PC-3 (cell line): ENCODE results near the gene CUEDC2. TPM values are rescaled to one million over a fixed set of nuclear protein-coding genes. Genes with fewer than 3 reads are reported as not detected.
A peak's percentile ranks its signal among the peaks of the same experiment; 100 is the strongest.

Experiments
- ATAC-seq: fragments of 200-7000 bp; cut with Tn5 transposase; 2 replicates; pipeline ENCODE4 v1.9.1; 2020; ENCODE audit warnings: mild to moderate bottlenecking, moderate library complexity
- BruUV-seq: library from RNA; stranded (reverse); fragments of 400-500 nt; replicated peaks from 2 replicates; lab custom pipeline; 2021; lab: Mats Ljungman, UMichigan
- CTCF ChIA-PET: fragments of 300-600 bp; sonication (Branson Sonifier 250); formaldehyde crosslinking; loops from one replicate; lab custom pipeline; 2022; ENCODE audit warnings: antibody characterized with exemption; lab: Charles Lee
- POLR2A ChIA-PET: fragments of 300-600 bp; sonication (Branson Sonifier 250); formaldehyde crosslinking; loops from one replicate; lab custom pipeline; 2022; ENCODE audit warnings: antibody characterized with exemption; ENCODE audit not compliant: unreplicated experiment; lab: Charles Lee
- DNase-seq: peaks from one replicate; pipeline ENCODE4 v3.0.0-alpha.2; 2015
- H2AFZ ChIP-seq: fragments of 300-600 bp; sonication (generic); 2 replicates; pipeline ENCODE4 v1.6.0; 2016; ENCODE audit warnings: antibody characterized with exemption, low read length
- H3F3A ChIP-seq: fragments of 300-600 bp; sonication (generic); one replicate; pipeline ENCODE4 v1.6.0; 2017; ENCODE audit warnings: antibody characterized with exemption, low read length, control low read depth, mild to moderate bottlenecking; ENCODE audit not compliant: unreplicated experiment
- H3K27ac ChIP-seq: fragments of 300-600 bp; sonication (generic); 2 replicates; pipeline ENCODE4 v1.5.1; 2016; ENCODE audit warnings: mild to moderate bottlenecking, low read length
- H3K27me3 ChIP-seq: fragments of 300-600 bp; sonication (generic); 2 replicates; pipeline ENCODE4 v1.6.1; 2016; ENCODE audit warnings: low read length, mixed read lengths
- H3K36me3 ChIP-seq: fragments of 300-600 bp; sonication (generic); 2 replicates; pipeline ENCODE4 v1.6.1; 2016; ENCODE audit warnings: low read depth, mixed run types, low read length, mixed read lengths
- H3K4me1 ChIP-seq: fragments of 300-600 bp; sonication (generic); 2 replicates; pipeline ENCODE4 v1.5.1; 2016; ENCODE audit warnings: low read length; ENCODE audit not compliant: insufficient read depth
- H3K4me2 ChIP-seq: fragments of 300-600 bp; sonication (generic); 2 replicates; pipeline ENCODE4 v1.6.0; 2016; ENCODE audit warnings: low read length
- H3K4me3 ChIP-seq: fragments of 300-600 bp; sonication (generic); 2 replicates; pipeline ENCODE4 v1.5.1; 2016; ENCODE audit warnings: mild to moderate bottlenecking, low read length, mixed read lengths
- H3K79me2 ChIP-seq: fragments of 300-600 bp; sonication (generic); 2 replicates; pipeline ENCODE4 v1.6.1; 2017; ENCODE audit warnings: low read length, mixed read lengths
- H3K9ac ChIP-seq: fragments of 300-600 bp; sonication (generic); 2 replicates; pipeline ENCODE4 v1.6.0; 2016; ENCODE audit warnings: mild to moderate bottlenecking, low read length
- H3K9me2 ChIP-seq: fragments of 300-600 bp; sonication (generic); replicated peaks from 2 replicates; pipeline ENCODE4 v1.6.1; 2016; ENCODE audit warnings: mixed run types, low read length, mixed read lengths
- H3K9me3 ChIP-seq: fragments of 300-600 bp; sonication (generic); 2 replicates; pipeline ENCODE4 v1.6.1; 2016; ENCODE audit warnings: low read length, mixed read lengths
- H4K20me1 ChIP-seq: fragments of 300-600 bp; sonication (generic); 2 replicates; pipeline ENCODE4 v1.6.1; 2016; ENCODE audit warnings: low read length, mixed read lengths
- EZH2 ChIP-seq: fragments of 300-600 bp; sonication (generic); IDR thresholded peaks from one replicate; pipeline ENCODE4 v1.6.1; 2017; ENCODE audit warnings: antibody characterized with exemption, mild to moderate bottlenecking, low read length; ENCODE audit not compliant: unreplicated experiment
- EZH2phosphoT487 ChIP-seq: fragments of 300-600 bp; sonication (generic); IDR thresholded peaks from 2 replicates; pipeline ENCODE4 v1.6.1; 2018; ENCODE audit warnings: mild to moderate bottlenecking, antibody characterized with exemption, low read length, borderline replicate concordance
- intact Hi-C: fragments of 100-400 bp; cut with micrococcal nuclease; formaldehyde crosslinking; loops from 2 replicates; pipeline ENCODE4 v1.9.0; 2023
- total RNA-seq: library from RNA; depleted of rRNA; stranded (reverse); fragments of >200 nt; gene quantifications from 2 replicates; pipeline ENCODE4 v1.2.3, GENCODE V29; 2014
- TF ChIP-seq, protein P1 (sequence below): fragments of 300-600 bp; sonication (generic); conservative IDR thresholded peaks from 2 replicates; pipeline ENCODE4 v1.5.1; 2017; ENCODE audit warnings: antibody characterized with exemption, low read depth, mild to moderate bottlenecking, low read length

Gene CUEDC2
- total RNA-seq, 1 experiment from 2014 or later: 51.4 TPM

GRCh38 chr10:102398172-102399020 is 34.0 kb downstream of the CUEDC2 start:
- no peak overlapping the region for H3K27ac ChIP-seq
- no peak overlapping the region for H3K9ac ChIP-seq
- H2AFZ ChIP-seq: no peak overlapping the region
- ATAC-seq (no peak), DNase-seq (no peak)
- no peaks in the 10 kb centered on the region for H3F3A ChIP-seq
- no peaks in the 10 kb centered on the region for H3K27me3 ChIP-seq
- CTCF ChIA-PET: interaction anchor here (0.6 kb wide), 1 partner anchor 49 kb away, joined by 4 read pairs; no protein-coding TSS in a partner anchor
- no TSS peak for BruUV-seq
- peaks cover 15% of the 10 kb centered on the region for H3K79me2 ChIP-seq
- POLR2A ChIA-PET: no interaction called here
- H3K4me3 ChIP-seq: no peak overlapping the region; the same call in 1 of the 2 replicates
- H3K4me1 ChIP-seq: peaks cover 35% of the 10 kb centered on the region
- H3K4me2 ChIP-seq: peak overlapping the region; percentile 84; the same call in 1 of the 2 replicates
- TF ChIP-seq, protein P1, sequence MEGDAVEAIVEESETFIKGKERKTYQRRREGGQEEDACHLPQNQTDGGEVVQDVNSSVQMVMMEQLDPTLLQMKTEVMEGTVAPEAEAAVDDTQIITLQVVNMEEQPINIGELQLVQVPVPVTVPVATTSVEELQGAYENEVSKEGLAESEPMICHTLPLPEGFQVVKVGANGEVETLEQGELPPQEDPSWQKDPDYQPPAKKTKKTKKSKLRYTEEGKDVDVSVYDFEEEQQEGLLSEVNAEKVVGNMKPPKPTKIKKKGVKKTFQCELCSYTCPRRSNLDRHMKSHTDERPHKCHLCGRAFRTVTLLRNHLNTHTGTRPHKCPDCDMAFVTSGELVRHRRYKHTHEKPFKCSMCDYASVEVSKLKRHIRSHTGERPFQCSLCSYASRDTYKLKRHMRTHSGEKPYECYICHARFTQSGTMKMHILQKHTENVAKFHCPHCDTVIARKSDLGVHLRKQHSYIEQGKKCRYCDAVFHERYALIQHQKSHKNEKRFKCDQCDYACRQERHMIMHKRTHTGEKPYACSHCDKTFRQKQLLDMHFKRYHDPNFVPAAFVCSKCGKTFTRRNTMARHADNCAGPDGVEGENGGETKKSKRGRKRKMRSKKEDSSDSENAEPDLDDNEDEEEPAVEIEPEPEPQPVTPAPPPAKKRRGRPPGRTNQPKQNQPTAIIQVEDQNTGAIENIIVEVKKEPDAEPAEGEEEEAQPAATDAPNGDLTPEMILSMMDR: no peak
- TF ChIP-seq EZH2: no peak
- no peak for TF ChIP-seq EZH2phosphoT487
- no peaks in the 10 kb centered on the region for H3K9me2 ChIP-seq
- no peaks in the 10 kb centered on the region; the same call in 1 of the 2 replicates for H3K36me3 ChIP-seq
- H3K9me3 ChIP-seq: no peaks in the 10 kb centered on the region
- intact Hi-C loops: loop anchor here (1.0 kb wide), 1 partner anchor 169 kb away; no protein-coding TSS in a partner anchor
- no peaks in the 10 kb centered on the region for H4K20me1 ChIP-seq

DNA sequence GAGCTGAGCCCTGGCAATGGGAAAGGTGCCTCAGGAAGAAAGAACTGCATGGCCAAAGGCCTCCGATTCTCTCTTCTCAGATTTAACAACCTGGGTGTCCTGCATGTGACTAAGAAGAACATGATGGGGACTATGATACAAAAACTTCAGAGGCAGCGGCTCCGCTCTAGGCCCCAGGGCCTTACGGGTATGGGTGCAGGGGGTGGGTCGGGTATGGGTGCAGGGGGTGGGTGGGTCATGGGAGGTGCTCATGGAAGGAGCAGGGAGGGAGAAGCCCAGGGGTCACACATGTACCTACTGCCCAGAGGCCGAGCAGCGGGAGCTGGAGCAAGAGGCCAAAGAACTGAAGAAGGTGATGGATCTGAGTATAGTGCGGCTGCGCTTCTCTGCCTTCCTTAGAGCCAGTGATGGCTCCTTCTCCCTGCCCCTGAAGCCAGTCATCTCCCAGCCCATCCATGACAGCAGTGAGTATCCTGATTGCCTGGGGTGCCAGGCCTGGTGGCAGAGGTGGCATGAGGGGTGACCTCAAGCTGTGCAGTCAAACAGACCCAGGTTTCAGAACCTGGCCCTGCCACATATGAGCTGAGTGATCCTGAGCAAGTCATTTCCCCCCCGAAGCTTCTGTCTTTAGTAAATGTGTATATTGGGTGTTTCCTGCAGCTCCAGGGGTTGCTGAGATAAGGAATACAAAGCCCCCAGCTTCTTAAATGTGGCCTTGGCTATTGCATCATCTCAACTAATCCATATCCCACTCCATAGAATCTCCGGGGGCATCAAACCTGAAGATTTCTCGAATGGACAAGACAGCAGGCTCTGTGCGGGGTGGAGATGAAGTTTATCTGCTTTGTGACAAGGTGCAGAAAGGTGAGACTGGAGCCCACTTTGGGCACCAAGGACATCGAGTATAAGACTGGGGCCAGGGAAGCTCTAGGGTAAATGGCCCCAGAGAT is 34.9 kb downstream of the CUEDC2 start:
- Histone ChIP-seq H3K4me2 (peak overlapping the region; percentile 99; the same call in 1 of the 2 replicates), H3K4me3 (no peak overlapping the region), H3K79me2 (peaks cover 15% of the 10 kb centered on the region), H3F3A (no peaks in the 10 kb centered on the region), H3K9me3 (no peaks in the 10 kb centered on the region), H3K9me2 (no peaks in the 10 kb centered on the region), H3K27ac (no peak overlapping the region), H3K27me3 (no peaks in the 10 kb centered on the region), H3K9ac (no peak overlapping the region), H4K20me1 (no peaks in the 10 kb centered on the region), H3K36me3 (no peaks in the 10 kb centered on the region; the same call in 1 of the 2 replicates), H2AFZ (no peak overlapping the region), H3K4me1 (peaks cover 35% of the 10 kb centered on the region)
- DNase-seq (no peak), ATAC-seq (no peak)
- CTCF ChIA-PET: no interaction called here
- intact Hi-C loops: no loop called here
- POLR2A ChIA-PET: no interaction called here
- TF ChIP-seq EZH2phosphoT487 (no peak), EZH2 (no peak)
- TF ChIP-seq, protein P1: no peak
- no TSS peak for BruUV-seq
